HEK293 (cell line): ENCODE data around the gene AFG1L.
"Not testable (repeated sequence)": the region's sequence is repeated elsewhere in the genome, so short reads cannot be mapped to it uniquely, and the experiment has no call there.

Experiments used
- CTCF ChIP-seq: fragments of 450-650 bp; formaldehyde crosslinking; IDR thresholded peaks from 2 replicates; pipeline ENCODE4 v1.5.1; 2016; ENCODE audit warnings: missing biosample characterization, missing genetic modification characterization
- KLF16 ChIP-seq: fragments of 450-650 bp; formaldehyde crosslinking; IDR thresholded peaks from 2 replicates; pipeline ENCODE4 v1.5.1; 2017; ENCODE audit warnings: missing biosample characterization, missing genetic modification characterization
- TCF7L2 ChIP-seq: IDR thresholded peaks from 2 replicates; pipeline ENCODE4 v1.6.1; 2011; ENCODE audit warnings: low read depth, mild to moderate bottlenecking, inconsistent platforms, low read length, moderate library complexity, borderline replicate concordance
- ZBTB1 ChIP-seq: fragments of 450-650 bp; formaldehyde crosslinking; IDR thresholded peaks from 2 replicates; pipeline ENCODE4 v1.5.1; 2016; ENCODE audit warnings: missing biosample characterization, missing genetic modification characterization
- ZBTB44 ChIP-seq: fragments of 450-650 bp; IDR thresholded peaks from 2 replicates; pipeline ENCODE4 v1.5.1; 2018; ENCODE audit warnings: missing biosample characterization, mild to moderate bottlenecking, missing genetic modification characterization
- ZBTB6 ChIP-seq: fragments of 450-650 bp; formaldehyde crosslinking; IDR thresholded peaks from 2 replicates; pipeline ENCODE4 v1.5.1; 2017; ENCODE audit warnings: missing biosample characterization, missing genetic modification characterization
- ZNF311 ChIP-seq: fragments of 450-650 bp; formaldehyde crosslinking; IDR thresholded peaks from 2 replicates; pipeline ENCODE4 v1.5.1; 2017; ENCODE audit warnings: missing biosample characterization, missing genetic modification characterization, borderline replicate concordance
- ZNF530 ChIP-seq: fragments of 450-650 bp; formaldehyde crosslinking; IDR thresholded peaks from 2 replicates; pipeline ENCODE4 v1.5.1; 2016; ENCODE audit warnings: low read depth, missing biosample characterization, missing genetic modification characterization
- ZNF555 ChIP-seq: fragments of 450-650 bp; formaldehyde crosslinking; conservative IDR thresholded peaks from 2 replicates; pipeline ENCODE4 v1.5.1; 2017; ENCODE audit warnings: missing biosample characterization, mild to moderate bottlenecking, missing genetic modification characterization, inconsistent platforms
- ZNF626 ChIP-seq: fragments of 450-650 bp; sonication (Bioruptor Pico); formaldehyde crosslinking; IDR thresholded peaks from 2 replicates; pipeline ENCODE4 v1.5.1; 2018; ENCODE audit warnings: missing biosample characterization, missing genetic modification characterization, inconsistent platforms
- ZNF776 ChIP-seq: fragments of 450-650 bp; formaldehyde crosslinking; IDR thresholded peaks from 2 replicates; pipeline ENCODE4 v1.5.0; 2017; ENCODE audit warnings: missing biosample characterization, missing genetic modification characterization, borderline replicate concordance
- TF ChIP-seq, protein P1 (sequence below): fragments of 450-650 bp; formaldehyde crosslinking; IDR thresholded peaks from 2 replicates; pipeline ENCODE4 v1.5.1; 2016; ENCODE audit warnings: missing biosample characterization, missing genetic modification characterization

DNA sequence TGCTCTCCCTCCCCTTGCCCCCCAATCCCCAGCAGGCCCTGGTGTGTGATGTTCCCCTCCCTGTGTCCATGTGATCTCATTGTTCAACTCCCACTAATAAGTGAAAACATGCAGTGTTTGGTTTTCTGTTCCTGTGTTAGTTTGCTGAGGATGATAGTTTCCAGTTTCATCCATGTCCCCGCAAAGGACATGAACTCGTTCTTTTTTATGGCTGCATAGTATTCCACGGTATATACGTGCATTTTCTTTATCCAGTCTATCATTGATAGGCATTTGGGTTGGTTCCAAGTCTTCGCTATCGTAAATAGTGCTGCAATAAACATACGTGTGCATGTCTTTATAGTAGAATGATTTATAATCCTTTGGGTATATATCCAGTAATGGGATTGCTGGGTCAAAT, 49.8 kb upstream of the AFG1L start:
- not testable (repeated sequence) for TF ChIP-seq ZNF555 (tag by site-specific recombination); ZNF530; ZBTB1 (tag by site-specific recombination); ZNF626 (tag by site-specific recombination); CTCF; TCF7L2; KLF16 (tag by site-specific recombination); ZNF311 (tag by site-specific recombination); ZNF776 (tag by site-specific recombination); ZBTB44 (tag by site-specific recombination); ZBTB6 (tag by site-specific recombination)
- TF ChIP-seq, protein P1, sequence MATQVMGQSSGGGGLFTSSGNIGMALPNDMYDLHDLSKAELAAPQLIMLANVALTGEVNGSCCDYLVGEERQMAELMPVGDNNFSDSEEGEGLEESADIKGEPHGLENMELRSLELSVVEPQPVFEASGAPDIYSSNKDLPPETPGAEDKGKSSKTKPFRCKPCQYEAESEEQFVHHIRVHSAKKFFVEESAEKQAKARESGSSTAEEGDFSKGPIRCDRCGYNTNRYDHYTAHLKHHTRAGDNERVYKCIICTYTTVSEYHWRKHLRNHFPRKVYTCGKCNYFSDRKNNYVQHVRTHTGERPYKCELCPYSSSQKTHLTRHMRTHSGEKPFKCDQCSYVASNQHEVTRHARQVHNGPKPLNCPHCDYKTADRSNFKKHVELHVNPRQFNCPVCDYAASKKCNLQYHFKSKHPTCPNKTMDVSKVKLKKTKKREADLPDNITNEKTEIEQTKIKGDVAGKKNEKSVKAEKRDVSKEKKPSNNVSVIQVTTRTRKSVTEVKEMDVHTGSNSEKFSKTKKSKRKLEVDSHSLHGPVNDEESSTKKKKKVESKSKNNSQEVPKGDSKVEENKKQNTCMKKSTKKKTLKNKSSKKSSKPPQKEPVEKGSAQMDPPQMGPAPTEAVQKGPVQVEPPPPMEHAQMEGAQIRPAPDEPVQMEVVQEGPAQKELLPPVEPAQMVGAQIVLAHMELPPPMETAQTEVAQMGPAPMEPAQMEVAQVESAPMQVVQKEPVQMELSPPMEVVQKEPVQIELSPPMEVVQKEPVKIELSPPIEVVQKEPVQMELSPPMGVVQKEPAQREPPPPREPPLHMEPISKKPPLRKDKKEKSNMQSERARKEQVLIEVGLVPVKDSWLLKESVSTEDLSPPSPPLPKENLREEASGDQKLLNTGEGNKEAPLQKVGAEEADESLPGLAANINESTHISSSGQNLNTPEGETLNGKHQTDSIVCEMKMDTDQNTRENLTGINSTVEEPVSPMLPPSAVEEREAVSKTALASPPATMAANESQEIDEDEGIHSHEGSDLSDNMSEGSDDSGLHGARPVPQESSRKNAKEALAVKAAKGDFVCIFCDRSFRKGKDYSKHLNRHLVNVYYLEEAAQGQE (tag by site-specific recombination) = not testable (repeated sequence)
